Measurements from ENCODE around the gene SKAP2. TPM values are rescaled to one million over a fixed set of nuclear protein-coding genes. Genes with fewer than 3 reads are reported as not detected.

Gene SKAP2
- polyA plus RNA-seq, 1 donor (not counting 4 experiments of a cell fraction or from before 2014, with no cell fraction given) = 15.0 TPM

- Histone ChIP-seq H3K36me3 (ENCODE audit: control insufficient read depth in 2 of 2, extremely low read depth in 1 of 2, insufficient read depth in 2 of 2, low read length in 2 of 2) (peaks cover 0 to 3% of the 10 kb centered on the region in 2 experiments), H3K9ac (ENCODE audit: control insufficient read depth, extremely low read depth, insufficient read depth, low read length) (no peak overlapping the region), H4K20me1 (ENCODE audit: control insufficient read depth, extremely low read depth, insufficient read depth, low read length) (no peaks in the 10 kb centered on the region), H3K27ac (ENCODE audit: control insufficient read depth, insufficient read depth, low read length) (no peak overlapping the region), H3K27me3 (ENCODE audit: control insufficient read depth, extremely low read depth, insufficient read depth, low read length) (no peaks in the 10 kb centered on the region), H3K9me3 (ENCODE audit: control insufficient read depth, low read depth, low read length) (no peaks in the 10 kb centered on the region), H2AFZ (ENCODE audit: control insufficient read depth, low read length) (no peak overlapping the region), H3K9me1 (ENCODE audit: control insufficient read depth, extremely low read depth, insufficient read depth, low read length) (no peaks in the 10 kb centered on the region), H3K79me2 (ENCODE audit: control insufficient read depth, insufficient read depth, low read length) (no peaks in the 10 kb centered on the region), H3K4me1 (ENCODE audit: control insufficient read depth, extremely low read depth, insufficient read depth, low read length) (peaks cover 8% of the 10 kb centered on the region), H3K4me3 (ENCODE audit: control insufficient read depth in 2 of 3, extremely low read depth in 1 of 3, insufficient read depth in 2 of 3, low read depth in 1 of 3, low read length in 3 of 3) (no peak overlapping the region), H3K4me2 (ENCODE audit: control insufficient read depth, extremely low read depth, insufficient read depth, low read depth, low read length) (no peak overlapping the region)
- TF ChIP-seq CTCF (optimal IDR thresholded peaks at IDR 0.05 in 1 of 3, IDR thresholded peaks at IDR 0.05 in 1 of 3, conservative IDR thresholded peaks at IDR 0.05 in 1 of 3; ENCODE audit: extremely low read depth in 1 of 3, insufficient read depth in 2 of 3, low read length in 3 of 3) = no peak
- TF ChIP-seq EZH2 (IDR thresholded peaks at IDR 0.05; ENCODE audit: low read length) = no peak
- FAIRE-seq (no peak), DNase-seq (ENCODE audit: low read depth, low spot score) (no peak)
- dilution Hi-C loops (cut with MboI; ENCODE audit: extremely low pct_ligation_motif_present, low sequenced_read_pairs) = no loop called here
Measured at GRCh38 chr7:26663874-26664273, 200.5 kb downstream of the SKAP2 start.

GRCh38 chr7:26662646-26663045 lies 201.7 kb downstream of the SKAP2 start:
- Histone ChIP-seq H3K9me3 (ENCODE audit: control insufficient read depth, low read depth, low read length) (no peaks in the 10 kb centered on the region), H4K20me1 (ENCODE audit: control insufficient read depth, extremely low read depth, insufficient read depth, low read length) (no peaks in the 10 kb centered on the region), H3K27me3 (ENCODE audit: control insufficient read depth, extremely low read depth, insufficient read depth, low read length) (no peaks in the 10 kb centered on the region), H3K4me1 (ENCODE audit: control insufficient read depth, extremely low read depth, insufficient read depth, low read length) (peaks cover 8% of the 10 kb centered on the region), H3K4me3 (ENCODE audit: control insufficient read depth in 2 of 3, extremely low read depth in 1 of 3, insufficient read depth in 2 of 3, low read depth in 1 of 3, low read length in 3 of 3) (no peak overlapping the region), H3K79me2 (ENCODE audit: control insufficient read depth, insufficient read depth, low read length) (no peaks in the 10 kb centered on the region), H2AFZ (ENCODE audit: control insufficient read depth, low read length) (no peak overlapping the region), H3K4me2 (ENCODE audit: control insufficient read depth, extremely low read depth, insufficient read depth, low read depth, low read length) (no peak overlapping the region), H3K9ac (ENCODE audit: control insufficient read depth, extremely low read depth, insufficient read depth, low read length) (no peak overlapping the region), H3K36me3 (ENCODE audit: control insufficient read depth in 2 of 2, extremely low read depth in 1 of 2, insufficient read depth in 2 of 2, low read length in 2 of 2) (no peaks in the 10 kb centered on the region), H3K27ac (ENCODE audit: control insufficient read depth, insufficient read depth, low read length) (no peak overlapping the region), H3K9me1 (ENCODE audit: control insufficient read depth, extremely low read depth, insufficient read depth, low read length) (no peaks in the 10 kb centered on the region)
- FAIRE-seq (no peak), DNase-seq (ENCODE audit: low read depth, low spot score) (no peak)
- no peak for TF ChIP-seq EZH2 (IDR thresholded peaks at IDR 0.05; ENCODE audit: low read length)
- TF ChIP-seq CTCF (optimal IDR thresholded peaks at IDR 0.05 in 1 of 3, IDR thresholded peaks at IDR 0.05 in 1 of 3, conservative IDR thresholded peaks at IDR 0.05 in 1 of 3; ENCODE audit: extremely low read depth in 1 of 3, insufficient read depth in 2 of 3, low read length in 3 of 3) = no peak
- dilution Hi-C loops (cut with MboI; ENCODE audit: extremely low pct_ligation_motif_present, low sequenced_read_pairs) = no loop called here

Data from keratinocyte (primary cell).